WTC11 (cell line): ENCODE measurements around the gene NEDD4L. TPM values are rescaled to one million over a fixed set of nuclear protein-coding genes. Genes with fewer than 3 reads are reported as not detected.

Experiments used
- ATAC-seq: fragments of 200-7000 bp; cut with Tn5 transposase; 2 replicates; pipeline ENCODE4 v1.10.0; 2021; ENCODE audit warnings: mild to moderate bottlenecking, moderate library complexity
- CTCF ChIA-PET: fragments of 300-600 bp; sonication (Branson Sonifier 250); formaldehyde crosslinking; loops from one replicate; lab custom pipeline; 2021; ENCODE audit warnings: antibody characterized with exemption; lab: Charles Lee
- POLR2A ChIA-PET: fragments of 350-600 bp; sonication (Branson Sonifier 250); formaldehyde crosslinking; loops from one replicate; lab custom pipeline; 2021; ENCODE audit warnings: antibody characterized with exemption; lab: Charles Lee
- DNase-seq: peaks from one replicate; pipeline ENCODE4 v3.0.0; 2021; ENCODE audit warnings: low spot score
- H3K27ac Mint-ChIP-seq: 2 replicates; pipeline ENCODE4 v1.8.0; 2021; ENCODE audit warnings: mixed read lengths
- H3K27me3 Mint-ChIP-seq: 2 replicates; pipeline ENCODE4 v1.8.0; 2021; ENCODE audit warnings: low read depth, mild to moderate bottlenecking, moderate library complexity, mixed read lengths
- H3K36me3 Mint-ChIP-seq: 2 replicates; pipeline ENCODE4 v1.8.0; 2021; ENCODE audit warnings: mixed read lengths
- H3K4me1 Mint-ChIP-seq: 2 replicates; pipeline ENCODE4 v1.8.0; 2022; ENCODE audit warnings: mixed read lengths
- H3K4me3 Mint-ChIP-seq: 2 replicates; pipeline ENCODE4 v1.8.0; 2021; ENCODE audit warnings: mild to moderate bottlenecking, moderate library complexity, mixed read lengths
- H3K9me3 Mint-ChIP-seq: 2 replicates; pipeline ENCODE4 v1.8.0; 2021; ENCODE audit warnings: mixed read lengths
- ATF1 ChIP-seq: sonication (generic); formaldehyde crosslinking; IDR thresholded peaks from 2 replicates; pipeline ENCODE4 v1.8.1; 2023; ENCODE audit warnings: mild to moderate bottlenecking, moderate library complexity, missing genetic modification reagents
- CBFB ChIP-seq: sonication (generic); formaldehyde crosslinking; IDR thresholded peaks from 2 replicates; pipeline ENCODE4 v1.8.1; 2022; ENCODE audit warnings: mild to moderate bottlenecking, low read depth, missing genetic modification reagents
- E2F5 ChIP-seq: sonication (generic); formaldehyde crosslinking; IDR thresholded peaks from 2 replicates; pipeline ENCODE4 v1.8.1; 2022; ENCODE audit warnings: mild to moderate bottlenecking, moderate library complexity, missing genetic modification reagents
- FOXP1 ChIP-seq: sonication (generic); formaldehyde crosslinking; IDR thresholded peaks from 2 replicates; pipeline ENCODE4 v1.8.0; 2022; ENCODE audit warnings: missing genetic modification reagents, mild to moderate bottlenecking, moderate library complexity, borderline replicate concordance
- FOXP4 ChIP-seq: sonication (generic); formaldehyde crosslinking; IDR thresholded peaks from 2 replicates; pipeline ENCODE4 v1.8.0; 2022; ENCODE audit warnings: mild to moderate bottlenecking, missing genetic modification reagents
- GTF2I ChIP-seq: fragments of 250-450 bp; sonication (Bioruptor Pico); conservative IDR thresholded peaks from 2 replicates; pipeline ENCODE4 v1.4.0; 2021; ENCODE audit warnings: mild to moderate bottlenecking
- JAZF1 ChIP-seq: fragments of 250-450 bp; sonication (Bioruptor Pico); IDR thresholded peaks from 2 replicates; pipeline ENCODE4 v1.9.0; 2021; ENCODE audit warnings: moderate library complexity, mild to moderate bottlenecking, inconsistent platforms
- KAT7 ChIP-seq: sonication (generic); formaldehyde crosslinking; IDR thresholded peaks from 2 replicates; pipeline ENCODE4 v1.8.1; 2023; ENCODE audit warnings: missing genetic modification reagents, mild to moderate bottlenecking, borderline replicate concordance
- MAX ChIP-seq: sonication (generic); formaldehyde crosslinking; IDR thresholded peaks from 2 replicates; pipeline ENCODE4 v1.8.0; 2022; ENCODE audit warnings: mild to moderate bottlenecking, missing genetic modification reagents
- OVOL2 ChIP-seq: fragments of 250-450 bp; sonication (Bioruptor Pico); IDR thresholded peaks from 2 replicates; pipeline ENCODE4 v1.9.0; 2021; ENCODE audit warnings: mild to moderate bottlenecking, borderline replicate concordance
- PRRX2 ChIP-seq: fragments of 250-450 bp; sonication (Bioruptor Pico); IDR thresholded peaks from 2 replicates; pipeline ENCODE4 v1.8.0; 2021; ENCODE audit warnings: mild to moderate bottlenecking
- RELA ChIP-seq: sonication (generic); formaldehyde crosslinking; IDR thresholded peaks from 2 replicates; pipeline ENCODE4 v1.8.1; 2022; ENCODE audit warnings: missing genetic modification reagents, mild to moderate bottlenecking, borderline replicate concordance
- RORB ChIP-seq: fragments of 250-450 bp; sonication (Bioruptor Pico); IDR thresholded peaks from 2 replicates; pipeline ENCODE4 v1.9.0; 2021; ENCODE audit warnings: mild to moderate bottlenecking
- SOX15 ChIP-seq: fragments of 250-450 bp; sonication (Bioruptor Pico); IDR thresholded peaks from 2 replicates; pipeline ENCODE4 v1.9.0; 2021; ENCODE audit warnings: mild to moderate bottlenecking
- SP1 ChIP-seq: sonication (generic); formaldehyde crosslinking; conservative IDR thresholded peaks from 2 replicates; pipeline ENCODE4 v1.8.1; 2022; ENCODE audit warnings: missing genetic modification reagents
- USF1 ChIP-seq: sonication (generic); formaldehyde crosslinking; IDR thresholded peaks from 2 replicates; pipeline ENCODE4 v1.8.0; 2022; ENCODE audit warnings: mild to moderate bottlenecking, missing genetic modification reagents
- ZNF263 ChIP-seq: sonication (generic); formaldehyde crosslinking; IDR thresholded peaks from 2 replicates; pipeline ENCODE4 v1.8.1; 2022; ENCODE audit warnings: low read depth, mild to moderate bottlenecking, moderate library complexity, missing genetic modification reagents
- ZNF317 ChIP-seq: sonication (generic); formaldehyde crosslinking; IDR thresholded peaks from 2 replicates; pipeline ENCODE4 v1.8.1; 2023; ENCODE audit warnings: low read depth, mild to moderate bottlenecking, moderate library complexity, missing genetic modification reagents, borderline replicate concordance
- total RNA-seq: library from RNA; stranded (reverse); gene quantifications from 3 replicates; pipeline ENCODE4 v1.2.3, GENCODE V29; 2021
- TF ChIP-seq, protein P1 (sequence below): sonication (generic); formaldehyde crosslinking; IDR thresholded peaks from 2 replicates; pipeline ENCODE4 v1.8.1; 2023; ENCODE audit warnings: mild to moderate bottlenecking, missing genetic modification reagents, moderate library complexity
- TF ChIP-seq, protein P2 (sequence below): sonication (generic); formaldehyde crosslinking; IDR thresholded peaks from 2 replicates; pipeline ENCODE4 v1.8.1; 2022; ENCODE audit warnings: low read depth, mild to moderate bottlenecking, moderate library complexity, missing genetic modification reagents, borderline replicate concordance
- TF ChIP-seq, protein P3 (sequence below): sonication (generic); formaldehyde crosslinking; IDR thresholded peaks from 2 replicates; pipeline ENCODE4 v1.8.0; 2022; ENCODE audit warnings: missing genetic modification reagents
- TF ChIP-seq, protein P4 (sequence below): fragments of 200-600 bp; IDR thresholded peaks from 2 replicates; pipeline ENCODE4 v1.8.0; 2022; ENCODE audit warnings: antibody characterized with exemption
- TF ChIP-seq, protein P5 (sequence below): sonication (generic); formaldehyde crosslinking; IDR thresholded peaks from 2 replicates; pipeline ENCODE4 v1.8.1; 2022; ENCODE audit warnings: low read depth, missing genetic modification reagents, borderline replicate concordance

NEDD4L gene
- total RNA-seq, 1 experiment from 2014 or later = 88.0 TPM

- TF ChIP-seq RORB (CRISPR knock-in tag) (no peak), SOX15 (CRISPR knock-in tag) (no peak), JAZF1 (CRISPR knock-in tag) (no peak), KAT7 (CRISPR knock-in tag) (no peak), FOXP4 (no peak), ATF1 (CRISPR knock-in tag) (no peak), OVOL2 (CRISPR knock-in tag) (no peak), PRRX2 (CRISPR knock-in tag) (no peak), RELA (CRISPR knock-in tag) (no peak), ZNF317 (no peak)
- TF ChIP-seq, protein P1, sequence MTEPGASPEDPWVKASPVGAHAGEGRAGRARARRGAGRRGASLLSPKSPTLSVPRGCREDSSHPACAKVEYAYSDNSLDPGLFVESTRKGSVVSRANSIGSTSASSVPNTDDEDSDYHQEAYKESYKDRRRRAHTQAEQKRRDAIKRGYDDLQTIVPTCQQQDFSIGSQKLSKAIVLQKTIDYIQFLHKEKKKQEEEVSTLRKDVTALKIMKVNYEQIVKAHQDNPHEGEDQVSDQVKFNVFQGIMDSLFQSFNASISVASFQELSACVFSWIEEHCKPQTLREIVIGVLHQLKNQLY = no peak
- TF ChIP-seq, protein P2, sequence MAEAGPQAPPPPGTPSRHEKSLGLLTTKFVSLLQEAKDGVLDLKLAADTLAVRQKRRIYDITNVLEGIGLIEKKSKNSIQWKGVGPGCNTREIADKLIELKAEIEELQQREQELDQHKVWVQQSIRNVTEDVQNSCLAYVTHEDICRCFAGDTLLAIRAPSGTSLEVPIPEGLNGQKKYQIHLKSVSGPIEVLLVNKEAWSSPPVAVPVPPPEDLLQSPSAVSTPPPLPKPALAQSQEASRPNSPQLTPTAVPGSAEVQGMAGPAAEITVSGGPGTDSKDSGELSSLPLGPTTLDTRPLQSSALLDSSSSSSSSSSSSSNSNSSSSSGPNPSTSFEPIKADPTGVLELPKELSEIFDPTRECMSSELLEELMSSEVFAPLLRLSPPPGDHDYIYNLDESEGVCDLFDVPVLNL (CRISPR knock-in tag) = no peak
- TF ChIP-seq, protein P3, sequence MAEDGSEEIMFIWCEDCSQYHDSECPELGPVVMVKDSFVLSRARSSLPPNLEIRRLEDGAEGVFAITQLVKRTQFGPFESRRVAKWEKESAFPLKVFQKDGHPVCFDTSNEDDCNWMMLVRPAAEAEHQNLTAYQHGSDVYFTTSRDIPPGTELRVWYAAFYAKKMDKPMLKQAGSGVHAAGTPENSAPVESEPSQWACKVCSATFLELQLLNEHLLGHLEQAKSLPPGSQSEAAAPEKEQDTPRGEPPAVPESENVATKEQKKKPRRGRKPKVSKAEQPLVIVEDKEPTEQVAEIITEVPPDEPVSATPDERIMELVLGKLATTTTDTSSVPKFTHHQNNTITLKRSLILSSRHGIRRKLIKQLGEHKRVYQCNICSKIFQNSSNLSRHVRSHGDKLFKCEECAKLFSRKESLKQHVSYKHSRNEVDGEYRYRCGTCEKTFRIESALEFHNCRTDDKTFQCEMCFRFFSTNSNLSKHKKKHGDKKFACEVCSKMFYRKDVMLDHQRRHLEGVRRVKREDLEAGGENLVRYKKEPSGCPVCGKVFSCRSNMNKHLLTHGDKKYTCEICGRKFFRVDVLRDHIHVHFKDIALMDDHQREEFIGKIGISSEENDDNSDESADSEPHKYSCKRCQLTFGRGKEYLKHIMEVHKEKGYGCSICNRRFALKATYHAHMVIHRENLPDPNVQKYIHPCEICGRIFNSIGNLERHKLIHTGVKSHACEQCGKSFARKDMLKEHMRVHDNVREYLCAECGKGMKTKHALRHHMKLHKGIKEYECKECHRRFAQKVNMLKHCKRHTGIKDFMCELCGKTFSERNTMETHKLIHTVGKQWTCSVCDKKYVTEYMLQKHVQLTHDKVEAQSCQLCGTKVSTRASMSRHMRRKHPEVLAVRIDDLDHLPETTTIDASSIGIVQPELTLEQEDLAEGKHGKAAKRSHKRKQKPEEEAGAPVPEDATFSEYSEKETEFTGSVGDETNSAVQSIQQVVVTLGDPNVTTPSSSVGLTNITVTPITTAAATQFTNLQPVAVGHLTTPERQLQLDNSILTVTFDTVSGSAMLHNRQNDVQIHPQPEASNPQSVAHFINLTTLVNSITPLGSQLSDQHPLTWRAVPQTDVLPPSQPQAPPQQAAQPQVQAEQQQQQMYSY (CRISPR knock-in tag) = no peak
- Mint-ChIP-seq H3K36me3 (no peaks in the 10 kb centered on the region), H3K9me3 (no peaks in the 10 kb centered on the region), H3K27me3 (no peaks in the 10 kb centered on the region), H3K27ac (no peak overlapping the region), H3K4me1 (peaks cover 12% of the 10 kb centered on the region), H3K4me3 (no peak overlapping the region)
- POLR2A ChIA-PET = no interaction called here
- ATAC-seq (no peak), DNase-seq (no peak)
- CTCF ChIA-PET = interaction anchor here (0.6 to 1.1 kb wide), 2 partner anchors 18 to 109 kb away, joined by 3 to 5 read pairs; partner anchors contain the start of gene NEDD4L
These were observed 18.3 kb upstream of the NEDD4L start for GRCh38 chr18:58025733-58026132.

DNA sequence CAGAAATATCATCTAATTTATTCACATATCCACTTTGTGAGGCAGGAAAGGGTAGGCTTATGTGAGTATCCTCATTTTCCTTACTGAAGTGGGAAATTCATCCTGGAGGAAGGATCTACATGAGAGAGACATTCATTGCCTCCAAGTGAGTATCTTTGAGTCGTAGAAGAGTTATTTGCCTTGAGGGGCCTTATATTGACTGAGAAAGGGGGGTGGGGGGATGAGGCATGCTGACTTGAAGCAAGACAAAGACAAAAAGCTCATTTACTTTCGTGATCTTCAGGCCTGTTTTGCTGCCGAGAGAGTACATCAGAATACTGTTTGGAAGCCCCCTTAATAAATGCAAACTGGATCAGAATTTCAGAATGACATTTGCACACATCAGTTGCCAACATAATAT lies 17.6 kb upstream of the NEDD4L start:
- ChIA-PET POLR2A (no interaction called here), CTCF (interaction anchor here (0.6 to 1.9 kb wide), 3 partner anchors 17 to 207 kb away, joined by 3 to 6 read pairs (median 3); partner anchors contain the start of gene NEDD4L)
- peaks cover 12% of the 10 kb centered on the region for H3K4me1 Mint-ChIP-seq
- DNase-seq (no peak), ATAC-seq (peak; percentile 63)
- no peak overlapping the region for H3K4me3 Mint-ChIP-seq
- H3K27ac Mint-ChIP-seq = no peak overlapping the region
- H3K27me3 Mint-ChIP-seq = no peaks in the 10 kb centered on the region
- no peaks in the 10 kb centered on the region for H3K9me3 Mint-ChIP-seq
- H3K36me3 Mint-ChIP-seq = no peaks in the 10 kb centered on the region
- TF ChIP-seq GTF2I (CRISPR knock-in tag) (no peak), FOXP1 (no peak), ATF1 (CRISPR knock-in tag) (no peak), SP1 (CRISPR knock-in tag) (no peak), PRRX2 (CRISPR knock-in tag) (no peak), E2F5 (CRISPR knock-in tag) (no peak), ZNF263 (CRISPR knock-in tag) (no peak), USF1 (CRISPR knock-in tag) (no peak), CBFB (CRISPR knock-in tag) (no peak), MAX (no peak)
- TF ChIP-seq, protein P4, sequence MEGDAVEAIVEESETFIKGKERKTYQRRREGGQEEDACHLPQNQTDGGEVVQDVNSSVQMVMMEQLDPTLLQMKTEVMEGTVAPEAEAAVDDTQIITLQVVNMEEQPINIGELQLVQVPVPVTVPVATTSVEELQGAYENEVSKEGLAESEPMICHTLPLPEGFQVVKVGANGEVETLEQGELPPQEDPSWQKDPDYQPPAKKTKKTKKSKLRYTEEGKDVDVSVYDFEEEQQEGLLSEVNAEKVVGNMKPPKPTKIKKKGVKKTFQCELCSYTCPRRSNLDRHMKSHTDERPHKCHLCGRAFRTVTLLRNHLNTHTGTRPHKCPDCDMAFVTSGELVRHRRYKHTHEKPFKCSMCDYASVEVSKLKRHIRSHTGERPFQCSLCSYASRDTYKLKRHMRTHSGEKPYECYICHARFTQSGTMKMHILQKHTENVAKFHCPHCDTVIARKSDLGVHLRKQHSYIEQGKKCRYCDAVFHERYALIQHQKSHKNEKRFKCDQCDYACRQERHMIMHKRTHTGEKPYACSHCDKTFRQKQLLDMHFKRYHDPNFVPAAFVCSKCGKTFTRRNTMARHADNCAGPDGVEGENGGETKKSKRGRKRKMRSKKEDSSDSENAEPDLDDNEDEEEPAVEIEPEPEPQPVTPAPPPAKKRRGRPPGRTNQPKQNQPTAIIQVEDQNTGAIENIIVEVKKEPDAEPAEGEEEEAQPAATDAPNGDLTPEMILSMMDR = no peak
- TF ChIP-seq, protein P5, sequence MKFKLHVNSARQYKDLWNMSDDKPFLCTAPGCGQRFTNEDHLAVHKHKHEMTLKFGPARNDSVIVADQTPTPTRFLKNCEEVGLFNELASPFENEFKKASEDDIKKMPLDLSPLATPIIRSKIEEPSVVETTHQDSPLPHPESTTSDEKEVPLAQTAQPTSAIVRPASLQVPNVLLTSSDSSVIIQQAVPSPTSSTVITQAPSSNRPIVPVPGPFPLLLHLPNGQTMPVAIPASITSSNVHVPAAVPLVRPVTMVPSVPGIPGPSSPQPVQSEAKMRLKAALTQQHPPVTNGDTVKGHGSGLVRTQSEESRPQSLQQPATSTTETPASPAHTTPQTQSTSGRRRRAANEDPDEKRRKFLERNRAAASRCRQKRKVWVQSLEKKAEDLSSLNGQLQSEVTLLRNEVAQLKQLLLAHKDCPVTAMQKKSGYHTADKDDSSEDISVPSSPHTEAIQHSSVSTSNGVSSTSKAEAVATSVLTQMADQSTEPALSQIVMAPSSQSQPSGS (CRISPR knock-in tag) = no peak
